UCSD-AML1 (cell line): ENCODE results near the gene TTC39B.

ENCODE experiments used
- DNase-seq: peaks from one replicate; lab custom pipeline; 2025; ENCODE audit not compliant: unreplicated experiment; lab: John Stamatoyannopoulos, UW

Gene TTC39B

GRCh38 chr9:15304632-15305031, 2.4 kb downstream of the TTC39B start:
- DNase-seq = no peak

GRCh38 chr9:15300218-15300617, 6.8 kb downstream of the TTC39B start:
- peak; percentile 16 for DNase-seq

DNA sequence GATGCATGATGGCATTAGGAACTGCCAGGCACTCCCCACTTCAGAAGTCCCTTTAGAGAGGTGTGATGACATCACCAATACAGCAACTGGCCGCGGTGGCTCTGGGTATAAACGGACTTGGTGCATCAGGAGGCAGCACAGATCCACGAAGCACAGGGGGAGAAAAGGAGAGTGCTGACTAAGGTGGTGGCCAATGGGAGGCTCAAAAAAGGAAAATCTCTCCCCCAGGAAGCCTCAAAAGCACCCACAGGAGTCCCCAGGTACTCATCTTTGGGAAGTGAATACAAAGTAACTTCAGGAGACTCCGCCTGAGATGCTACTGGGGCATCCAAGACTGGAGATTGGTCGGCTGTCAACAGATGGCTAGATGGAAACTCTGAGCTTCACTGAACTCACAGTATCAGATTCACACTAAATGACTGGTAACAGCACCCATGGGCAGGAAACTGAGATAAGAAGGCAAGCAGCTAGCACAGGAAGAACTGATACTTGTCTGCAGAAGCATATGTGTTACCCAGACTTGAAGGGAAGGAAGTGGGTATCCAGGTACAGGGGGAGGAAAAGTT, 7.6 kb downstream of the TTC39B start:
- DNase-seq = peak; percentile 49

GRCh38 chr9:15298362-15298761, 8.7 kb downstream of the TTC39B start:
- DNase-seq = no peak

DNA sequence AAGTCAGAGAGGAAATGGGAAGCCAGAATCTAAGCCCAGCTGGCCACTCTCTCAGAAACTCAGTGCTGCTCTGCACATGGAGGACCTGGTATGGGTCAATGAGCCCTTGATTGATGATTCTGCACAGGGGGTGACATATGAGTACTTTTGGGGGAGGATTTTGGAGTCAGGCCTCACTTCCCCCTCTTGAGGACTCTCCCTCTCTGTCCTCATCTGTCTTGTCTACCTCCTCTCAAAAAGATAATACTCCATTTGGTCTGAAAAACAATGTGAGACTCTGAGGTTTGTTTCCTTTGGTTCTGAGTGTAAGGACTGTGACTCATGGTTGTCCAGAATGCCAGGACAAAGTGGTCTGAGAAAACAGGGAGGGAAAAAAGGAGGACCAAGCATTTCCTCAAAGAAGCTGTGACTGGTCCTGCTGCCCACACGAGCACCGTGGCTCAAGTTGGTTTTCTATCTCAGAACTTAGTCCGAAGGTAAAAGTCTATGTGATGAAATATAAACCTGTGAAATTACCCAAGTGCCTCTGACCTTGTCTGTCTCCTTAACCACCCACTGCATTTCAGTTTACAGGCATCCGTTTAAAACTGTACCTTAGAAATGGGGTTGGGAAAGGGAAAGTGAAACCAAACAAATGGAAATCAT, 11.1 kb downstream of the TTC39B start:
- DNase-seq = no peak

DNA sequence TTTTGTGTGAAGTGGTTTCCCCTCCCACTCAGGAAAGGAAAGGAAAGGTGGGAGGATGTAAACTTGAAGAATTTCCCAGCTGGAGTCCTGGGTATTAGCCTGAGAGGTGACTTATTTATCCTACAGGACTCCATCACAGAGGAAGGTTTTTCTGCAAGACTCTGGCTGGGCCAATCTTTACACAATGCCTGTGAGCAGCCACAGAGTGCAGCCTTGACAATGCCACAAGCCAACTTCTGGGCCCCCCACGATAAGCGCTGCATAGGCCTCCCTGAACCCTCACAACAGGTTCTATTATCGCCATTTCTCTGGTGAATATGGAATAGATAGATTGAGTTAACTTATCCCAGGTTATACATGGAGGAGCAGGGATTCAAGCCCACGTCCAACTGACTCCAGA, 12.4 kb downstream of the TTC39B start:
- DNase-seq = no peak

- no peak for DNase-seq
These were observed 13.2 kb downstream of the TTC39B start for GRCh38 chr9:15293804-15294316.

DNA sequence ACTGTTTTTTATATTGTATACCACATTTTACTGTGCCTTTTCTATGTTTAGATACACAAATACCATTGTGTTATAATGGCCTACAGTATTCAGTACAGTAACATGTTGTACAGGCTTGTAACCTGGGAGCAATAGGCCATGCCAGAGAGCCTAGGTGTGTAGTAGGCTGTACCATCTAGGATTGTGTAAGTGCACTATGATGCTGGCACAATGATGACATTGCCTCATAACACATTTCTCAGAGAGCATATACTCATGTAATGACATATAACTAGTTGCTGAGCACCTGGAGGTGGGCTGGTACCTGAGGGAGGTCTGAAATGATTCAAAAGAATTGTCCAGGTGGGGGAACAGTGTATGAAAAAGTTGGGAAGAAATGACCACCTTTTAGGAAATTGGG, 13.9 kb downstream of the TTC39B start:
- DNase-seq = no peak

DNA sequence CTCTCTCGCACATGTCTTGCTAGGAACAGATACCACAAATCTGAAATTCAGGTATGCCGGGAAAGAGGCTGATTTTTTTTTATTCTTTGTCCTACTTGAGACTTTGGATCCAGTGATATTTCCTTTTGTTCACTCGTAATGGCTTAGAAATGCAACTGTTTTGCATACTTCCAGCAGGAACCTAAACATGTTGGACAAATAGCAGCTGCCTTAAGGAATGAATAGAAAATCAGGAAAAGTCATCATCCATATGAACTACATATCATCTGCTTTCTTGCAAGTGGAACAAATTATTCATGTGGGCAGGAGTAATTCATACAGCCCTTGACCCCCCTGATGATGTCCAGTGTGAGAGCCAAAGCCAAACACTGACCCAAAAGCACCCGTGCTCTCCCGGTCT, 17.4 kb downstream of the TTC39B start:
- DNase-seq = no peak

GRCh38 chr9:15287309-15287708, 19.7 kb downstream of the TTC39B start:
- no peak for DNase-seq

DNA sequence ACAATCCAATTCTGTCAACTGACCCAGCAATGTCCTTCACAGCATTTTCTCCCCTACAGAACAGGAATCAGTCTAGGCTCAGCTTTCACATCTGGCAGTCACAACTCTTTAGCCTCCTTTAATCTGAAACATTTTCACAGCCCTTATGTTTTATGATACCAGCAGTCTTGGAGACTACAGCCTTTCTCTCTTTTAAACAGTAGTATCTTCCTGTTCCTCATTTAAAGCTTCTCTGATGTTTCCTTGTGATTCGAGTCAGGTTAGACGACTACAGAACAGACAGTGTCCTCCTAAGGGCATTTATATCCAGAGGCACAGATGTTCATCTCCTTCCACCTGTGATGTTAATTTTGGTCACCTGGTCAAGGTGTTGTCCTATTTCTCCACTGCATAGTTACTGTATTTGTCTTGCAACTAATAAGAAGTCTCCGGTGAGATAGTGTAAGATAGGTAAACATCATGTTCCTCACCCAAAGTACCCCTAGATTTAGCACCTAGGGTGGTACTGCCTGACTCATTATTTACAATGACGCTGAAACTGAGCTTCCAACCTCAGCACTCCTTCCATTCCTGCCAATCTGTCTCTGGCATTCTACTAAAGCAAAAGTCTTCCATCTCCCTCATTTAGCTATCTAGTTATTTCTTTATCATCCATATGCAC, 20.7 kb downstream of the TTC39B start:
- DNase-seq = no peak

- no peak for DNase-seq
These were observed 24.3 kb downstream of the TTC39B start for GRCh38 chr9:15282567-15283285.

GRCh38 chr9:15280647-15281046, 26.4 kb downstream of the TTC39B start:
- no peak for DNase-seq

GRCh38 chr9:15278839-15279238, 28.2 kb downstream of the TTC39B start:
- DNase-seq = no peak

DNA sequence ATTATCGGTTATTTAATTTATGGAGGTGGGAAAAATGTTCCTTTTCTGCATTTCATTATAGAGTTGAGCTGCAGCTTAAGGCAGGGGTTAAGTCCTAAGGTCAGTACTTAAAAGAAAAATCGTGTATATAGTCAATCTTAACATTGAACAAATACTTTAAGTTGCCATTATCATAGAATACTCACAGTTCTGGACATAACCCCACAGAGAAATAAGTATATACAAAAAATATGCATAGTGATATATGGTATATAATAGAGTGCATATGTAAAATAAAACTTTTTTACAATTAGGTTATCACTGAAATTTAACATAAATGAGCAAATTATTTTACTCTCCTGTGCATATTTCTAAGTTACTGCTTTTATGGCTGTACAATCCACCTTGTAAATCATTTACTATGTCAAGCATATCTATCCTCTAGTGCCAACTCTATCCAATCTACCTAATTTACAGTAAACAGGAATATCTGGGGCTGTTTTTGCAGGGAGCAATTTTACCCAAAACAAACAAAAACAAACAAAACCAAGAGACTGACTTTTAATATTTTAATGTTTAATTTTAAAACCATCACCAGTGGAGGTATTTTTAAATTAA, 28.8 kb downstream of the TTC39B start:
- no peak for DNase-seq

DNA sequence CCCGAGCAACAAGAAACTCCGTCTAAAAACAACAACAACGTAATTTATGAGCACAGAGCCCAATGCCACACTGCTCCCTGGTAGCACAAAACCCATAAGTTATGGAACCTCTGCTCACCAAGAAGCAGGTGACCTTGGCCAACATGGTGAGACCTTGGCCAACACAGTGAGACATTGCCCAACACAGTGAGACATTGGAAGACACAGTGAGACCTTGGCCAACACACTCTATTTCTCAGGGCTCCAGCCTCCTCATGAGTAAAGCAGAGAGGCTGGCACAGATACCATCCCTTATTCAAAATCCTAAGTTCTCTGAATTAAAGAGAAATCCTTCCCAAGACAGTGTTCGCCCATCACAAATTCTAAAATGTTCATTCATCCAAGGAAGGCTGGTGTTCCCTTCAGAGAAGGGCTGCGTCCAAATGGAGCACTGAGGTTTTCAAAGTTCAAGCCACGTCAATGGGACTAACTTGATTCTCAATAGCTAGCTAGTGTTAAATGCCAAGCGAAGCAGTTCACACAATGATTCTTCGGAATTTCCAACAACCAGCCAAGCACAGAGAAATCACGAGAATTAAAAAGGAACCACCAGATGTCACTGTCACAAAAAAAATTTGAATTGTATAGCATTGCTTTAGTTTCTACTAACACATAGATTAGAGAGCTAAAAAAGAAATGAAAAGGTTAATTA, 29.5 kb downstream of the TTC39B start:
- no peak for DNase-seq

DNA sequence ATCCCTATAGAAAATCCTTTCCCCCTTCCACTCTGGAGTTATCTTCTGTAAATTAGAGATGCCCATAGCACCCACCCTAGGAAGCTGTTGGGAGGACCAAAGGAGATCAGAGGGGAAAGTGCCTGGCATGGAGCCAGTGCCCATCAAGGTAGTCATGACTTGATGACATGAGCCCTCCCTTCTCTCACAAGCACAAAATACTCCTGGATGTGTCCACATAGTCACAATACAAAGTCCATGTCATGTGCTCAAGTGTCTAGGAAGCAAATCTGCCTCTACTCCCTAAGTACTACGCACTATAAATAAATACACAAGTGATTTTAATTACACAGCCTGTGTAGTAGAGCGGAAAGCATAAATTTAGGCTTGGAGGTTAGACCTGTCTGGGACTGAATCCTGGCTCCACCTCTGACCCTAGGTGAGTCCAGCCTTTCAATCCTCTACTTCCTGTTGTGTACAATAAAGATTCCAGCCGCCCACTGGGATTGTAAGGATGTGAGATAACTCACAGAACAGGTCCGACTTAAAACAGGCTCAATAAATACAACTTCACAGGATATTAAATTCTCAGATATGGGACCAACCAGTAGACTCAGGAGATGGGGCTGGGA, 30.6 kb downstream of the TTC39B start:
- DNase-seq = no peak

DNA sequence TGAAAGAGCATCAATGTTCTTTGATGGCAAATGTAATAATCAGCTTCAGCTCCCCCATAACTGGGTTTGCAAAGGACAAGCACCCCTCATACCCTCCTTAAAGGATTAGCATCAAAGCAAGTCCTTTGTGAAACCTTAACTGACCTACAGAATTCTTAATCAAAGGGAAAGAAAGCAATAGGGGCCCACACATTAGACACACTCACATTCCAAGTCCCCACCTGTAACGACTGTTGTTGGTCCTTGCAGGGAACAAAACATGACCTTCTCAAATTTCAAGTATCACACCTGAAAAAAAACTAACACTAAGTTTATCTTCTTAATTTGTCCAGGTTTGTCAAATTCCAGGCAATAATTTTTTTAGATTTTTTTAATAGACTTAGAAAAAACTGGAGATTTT, 32.6 kb downstream of the TTC39B start:
- DNase-seq = no peak

DNA sequence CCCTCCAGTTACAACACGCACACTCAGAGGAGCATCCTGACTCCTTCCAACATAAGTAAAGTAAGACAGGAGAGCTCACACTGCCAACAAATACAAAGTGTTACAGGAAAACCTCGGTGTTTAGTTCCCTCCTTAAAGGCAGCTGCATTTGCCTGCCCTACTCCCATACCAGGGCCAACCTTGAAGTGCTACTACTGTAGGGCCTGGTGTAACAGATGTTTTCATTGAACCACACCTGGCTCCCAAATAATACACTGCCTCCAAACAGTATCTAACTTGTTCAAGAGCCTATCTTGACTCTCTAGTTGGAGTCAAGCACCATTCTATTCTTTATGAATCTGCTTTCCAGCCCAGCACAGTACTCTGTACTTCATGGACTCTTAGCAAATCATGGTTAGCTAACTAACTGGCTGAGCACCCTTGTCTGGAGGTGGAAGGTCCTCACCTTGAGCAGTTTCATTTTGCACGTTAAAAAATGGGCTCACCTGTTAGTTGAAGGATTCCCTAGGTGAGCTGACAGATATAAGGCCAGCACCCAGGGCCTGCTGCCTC, 34.6 kb downstream of the TTC39B start:
- DNase-seq = no peak

GRCh38 chr9:15271403-15271802, 35.6 kb downstream of the TTC39B start:
- DNase-seq = no peak
